ENCODE data around the gene IGFBPL1.

IGFBPL1 gene

DNA sequence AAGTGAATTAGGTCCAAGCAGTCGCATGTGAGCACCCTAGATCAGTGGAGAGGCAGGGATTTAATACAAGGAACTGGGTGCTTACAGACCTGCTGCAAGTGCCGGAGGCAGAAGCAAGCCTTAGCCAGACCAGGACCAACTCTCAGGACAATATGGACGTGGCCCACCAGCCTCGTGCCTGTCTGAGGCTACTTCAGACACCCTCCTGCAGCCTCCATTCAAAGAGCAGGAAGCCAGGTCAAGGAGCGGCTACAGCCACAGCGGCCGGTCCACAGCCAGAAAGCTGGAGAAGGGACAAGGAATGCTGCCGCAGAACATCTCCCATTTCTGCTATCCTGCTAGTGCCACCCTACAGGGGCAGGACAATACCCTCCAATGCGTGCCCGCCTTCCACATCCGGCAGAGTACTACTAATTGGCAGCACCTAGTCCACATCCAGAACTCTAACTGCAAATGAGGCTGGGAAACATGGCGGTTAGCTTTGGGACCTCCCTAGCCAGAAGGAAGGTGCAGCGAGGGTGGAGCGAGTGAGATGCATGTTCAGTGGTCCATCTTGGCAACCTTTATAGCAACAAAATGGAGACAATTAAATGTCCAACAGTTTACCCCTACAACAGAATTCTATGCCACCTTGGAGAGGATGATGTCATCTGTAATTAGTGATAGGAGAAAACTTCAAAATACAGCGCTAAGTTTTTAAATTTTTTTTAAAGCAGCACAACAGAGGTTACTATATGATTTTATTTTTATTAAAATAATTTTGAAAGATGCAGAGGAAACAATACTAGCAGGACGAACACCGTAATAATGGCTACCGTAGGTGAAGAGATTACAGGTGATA, 32.8 kb downstream of the IGFBPL1 start:
- no peak overlapping the region for H3K4me3 ChIP-seq (ENCODE audit: low read depth, low read length)
- TF ChIP-seq, protein P1, sequence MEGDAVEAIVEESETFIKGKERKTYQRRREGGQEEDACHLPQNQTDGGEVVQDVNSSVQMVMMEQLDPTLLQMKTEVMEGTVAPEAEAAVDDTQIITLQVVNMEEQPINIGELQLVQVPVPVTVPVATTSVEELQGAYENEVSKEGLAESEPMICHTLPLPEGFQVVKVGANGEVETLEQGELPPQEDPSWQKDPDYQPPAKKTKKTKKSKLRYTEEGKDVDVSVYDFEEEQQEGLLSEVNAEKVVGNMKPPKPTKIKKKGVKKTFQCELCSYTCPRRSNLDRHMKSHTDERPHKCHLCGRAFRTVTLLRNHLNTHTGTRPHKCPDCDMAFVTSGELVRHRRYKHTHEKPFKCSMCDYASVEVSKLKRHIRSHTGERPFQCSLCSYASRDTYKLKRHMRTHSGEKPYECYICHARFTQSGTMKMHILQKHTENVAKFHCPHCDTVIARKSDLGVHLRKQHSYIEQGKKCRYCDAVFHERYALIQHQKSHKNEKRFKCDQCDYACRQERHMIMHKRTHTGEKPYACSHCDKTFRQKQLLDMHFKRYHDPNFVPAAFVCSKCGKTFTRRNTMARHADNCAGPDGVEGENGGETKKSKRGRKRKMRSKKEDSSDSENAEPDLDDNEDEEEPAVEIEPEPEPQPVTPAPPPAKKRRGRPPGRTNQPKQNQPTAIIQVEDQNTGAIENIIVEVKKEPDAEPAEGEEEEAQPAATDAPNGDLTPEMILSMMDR (IDR thresholded peaks at IDR 0.05; ENCODE audit: borderline replicate concordance, insufficient read depth, low read depth, low read length), result no peak

DNA sequence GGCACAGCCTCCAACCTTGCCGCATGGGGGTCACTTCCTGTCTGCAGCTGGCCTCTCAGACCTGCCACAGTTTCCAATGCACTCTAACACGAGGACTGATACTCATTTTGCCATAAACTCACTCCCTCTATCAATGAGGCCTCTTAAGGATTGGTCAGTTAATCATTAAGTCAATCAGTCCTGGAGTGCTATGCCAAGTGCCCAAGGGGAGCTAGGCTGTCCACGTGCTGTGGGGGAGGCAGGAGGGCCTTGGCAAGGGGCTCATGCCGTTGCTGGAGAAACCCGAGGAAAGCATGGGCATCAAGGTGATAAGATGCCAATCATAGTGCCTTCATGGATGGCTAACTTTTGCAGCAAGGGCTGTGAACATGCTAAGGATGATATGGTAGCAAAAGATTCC, 33.4 kb downstream of the IGFBPL1 start:
- H3K4me3 ChIP-seq (ENCODE audit: low read depth, low read length), result no peak overlapping the region
- TF ChIP-seq, protein P1 (IDR thresholded peaks at IDR 0.05; ENCODE audit: borderline replicate concordance, insufficient read depth, low read depth, low read length), result no peak

DNA sequence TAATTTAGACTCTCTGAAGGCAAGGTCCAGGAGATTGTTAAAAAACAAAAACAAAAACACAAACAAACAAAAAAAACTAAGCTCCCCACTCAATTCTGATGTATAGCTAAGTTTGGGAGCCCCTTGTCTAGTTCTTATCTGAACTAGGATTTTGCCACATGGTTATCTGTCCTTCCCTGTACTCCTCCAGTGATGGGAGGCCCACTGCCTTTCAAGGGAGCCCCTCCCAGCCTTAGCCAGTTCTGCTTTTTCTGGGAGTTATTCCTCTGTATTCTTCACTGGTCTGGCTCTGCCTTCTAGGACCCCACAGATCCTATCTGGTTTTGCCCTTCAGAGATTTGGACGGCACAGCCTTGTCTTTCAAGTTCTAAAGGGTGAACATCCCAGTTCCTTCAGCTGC, 33.8 kb downstream of the IGFBPL1 start:
- TF ChIP-seq, protein P1 (IDR thresholded peaks at IDR 0.05; ENCODE audit: borderline replicate concordance, insufficient read depth, low read depth, low read length), result no peak
- H3K4me3 ChIP-seq (ENCODE audit: low read depth, low read length), result no peak overlapping the region

DNA sequence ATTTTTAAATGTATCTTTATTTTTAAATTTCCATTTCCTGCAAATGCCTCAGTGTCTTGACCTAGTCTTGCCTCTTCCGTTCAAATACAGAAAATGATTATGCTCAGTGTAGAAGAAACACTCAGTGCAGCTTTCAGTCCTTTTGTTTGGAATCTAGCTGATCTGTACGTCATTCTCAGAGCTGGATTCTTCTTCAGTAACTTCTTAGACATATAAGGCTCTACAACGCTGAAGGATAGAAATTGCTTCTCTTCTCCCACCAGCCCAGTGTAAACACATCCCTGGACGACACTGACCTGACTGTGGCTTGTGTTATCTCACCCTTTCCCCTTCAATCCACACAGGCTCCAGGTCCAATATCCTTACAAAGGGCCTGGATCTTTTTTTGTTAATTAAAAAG, 34.9 kb downstream of the IGFBPL1 start:
- H3K4me3 ChIP-seq (ENCODE audit: low read depth, low read length), result no peak overlapping the region
- TF ChIP-seq, protein P1 (IDR thresholded peaks at IDR 0.05; ENCODE audit: borderline replicate concordance, insufficient read depth, low read depth, low read length), result no peak

DNA sequence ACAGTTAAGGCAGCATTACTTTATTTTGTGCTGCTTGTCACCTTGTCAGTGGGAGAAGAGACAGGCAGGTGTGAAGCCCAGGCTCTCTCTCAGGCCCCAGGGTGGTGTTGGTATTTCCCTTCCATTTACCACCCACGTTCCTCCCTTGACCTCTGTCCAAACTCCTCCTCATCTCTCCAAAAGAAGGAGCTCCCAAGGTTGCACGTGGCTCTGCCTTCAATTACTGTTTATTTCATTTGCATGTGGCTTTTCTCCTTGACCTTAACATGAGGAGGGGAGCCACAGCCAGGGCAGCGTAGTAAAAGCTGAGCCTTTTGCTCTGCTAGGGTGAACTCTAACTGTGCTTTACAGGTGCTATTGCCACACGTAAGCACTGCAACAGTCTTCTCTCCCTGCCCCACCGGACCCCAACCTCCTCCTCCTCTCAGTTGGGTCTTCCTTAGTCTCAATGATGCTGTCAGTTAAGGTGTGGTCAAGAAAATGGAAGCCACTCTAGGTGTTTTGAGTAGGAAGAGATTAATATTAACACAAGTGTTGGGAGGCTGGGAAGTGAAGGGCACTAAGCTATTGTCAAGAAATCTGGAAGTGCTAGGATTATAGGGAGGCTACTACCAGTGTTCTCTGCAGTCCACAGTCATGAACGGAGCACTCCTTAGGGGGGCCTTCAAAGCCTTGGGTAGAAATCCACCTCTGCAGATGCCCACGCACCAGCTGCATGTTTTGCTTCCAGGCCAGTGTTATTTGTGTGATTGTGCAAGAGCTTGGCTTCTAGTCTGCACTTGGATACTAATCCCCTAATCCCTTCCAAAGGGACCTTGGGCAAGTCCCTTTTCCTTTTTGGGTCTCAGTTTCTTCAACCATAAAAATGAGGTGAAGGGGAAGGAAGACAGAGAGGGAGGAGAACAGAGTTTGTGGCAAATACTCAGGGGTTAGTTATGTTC, 35.7 kb downstream of the IGFBPL1 start:
- TF ChIP-seq, protein P1 (IDR thresholded peaks at IDR 0.05; ENCODE audit: borderline replicate concordance, insufficient read depth, low read depth, low read length), result no peak

DNA sequence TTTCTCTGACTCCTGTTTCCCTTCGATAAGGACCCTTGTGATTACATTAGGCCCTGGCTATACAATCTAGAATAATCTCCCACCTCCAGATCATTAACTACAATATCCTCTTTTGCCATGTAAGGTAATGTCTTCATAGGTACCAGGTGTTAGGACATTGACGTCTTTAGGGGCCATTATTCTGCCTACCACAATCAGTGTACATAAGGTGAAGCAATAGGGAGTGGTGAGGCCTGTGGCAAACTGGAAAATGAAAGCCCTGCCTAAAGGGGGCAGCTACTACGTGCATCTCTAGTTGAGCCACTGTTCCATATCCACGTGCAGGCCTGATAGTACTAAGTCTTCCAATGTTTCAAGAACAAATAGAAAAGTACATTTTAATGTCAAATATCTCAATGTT, 36.5 kb downstream of the IGFBPL1 start:
- TF ChIP-seq, protein P1 (IDR thresholded peaks at IDR 0.05; ENCODE audit: borderline replicate concordance, insufficient read depth, low read depth, low read length), result no peak
- H3K4me3 ChIP-seq (ENCODE audit: low read depth, low read length), result no peak overlapping the region

More for the DNA sequence above, 35.7 kb downstream of the IGFBPL1 start:
- no peak overlapping the region for H3K4me3 ChIP-seq (ENCODE audit: low read depth, low read length)

Measured in GM12875 (cell line).